NCI-H2227 treated with DMSO at 0.1 percent for 48 hours (cell line): ENCODE measurements around the gene TMEFF1.

Experiments
- DNase-seq: peaks from one replicate; lab custom pipeline; 2025; lab: John Stamatoyannopoulos, UW

TMEFF1 gene

GRCh38 chr9:100577776-100578448, 105.0 kb downstream of the TMEFF1 start, which contains the start of gene CAVIN4:
Gene CAVIN4, plus strand, starts transcription at chr9:100578079. Its CDS starts 65 bp downstream, at chr9:100578144.
- DNase-seq = no peak

GRCh38 chr9:100578610-100579009, 105.7 kb downstream of the TMEFF1 start:
- no peak for DNase-seq

GRCh38 chr9:100579665-100580064, 106.7 kb downstream of the TMEFF1 start:
- no peak for DNase-seq

GRCh38 chr9:100580257-100580656, 107.3 kb downstream of the TMEFF1 start:
- DNase-seq = no peak

GRCh38 chr9:100581081-100581480, 108.1 kb downstream of the TMEFF1 start:
- no peak for DNase-seq

GRCh38 chr9:100581661-100582060, 108.7 kb downstream of the TMEFF1 start:
- no peak for DNase-seq

GRCh38 chr9:100583014-100583802, 110.3 kb downstream of the TMEFF1 start:
- DNase-seq = no peak

- DNase-seq = no peak
These were observed 112.0 kb downstream of the TMEFF1 start for GRCh38 chr9:100584951-100585350.

GRCh38 chr9:100586093-100586492, 113.1 kb downstream of the TMEFF1 start:
- no peak for DNase-seq

GRCh38 chr9:100587375-100587774, 114.4 kb downstream of the TMEFF1 start:
- no peak for DNase-seq

- DNase-seq = peak; percentile 17
These were observed 116.6 kb downstream of the TMEFF1 start for GRCh38 chr9:100589582-100589981.

GRCh38 chr9:100590481-100590880, 117.5 kb downstream of the TMEFF1 start:
- DNase-seq = no peak

- DNase-seq = no peak
These were observed 118.2 kb downstream of the TMEFF1 start for GRCh38 chr9:100591139-100591538.

- no peak for DNase-seq
These were observed 118.9 kb downstream of the TMEFF1 start for GRCh38 chr9:100591639-100592412.

GRCh38 chr9:100595391-100596199, 122.6 kb downstream of the TMEFF1 start:
- DNase-seq = peak; percentile 15

GRCh38 chr9:100597236-100597635, 124.3 kb downstream of the TMEFF1 start:
- no peak for DNase-seq

- peak; percentile 89 for DNase-seq
These were observed 125.7 kb downstream of the TMEFF1 start for GRCh38 chr9:100598641-100599145.

- peak; percentile 41 for DNase-seq
These were observed 127.7 kb downstream of the TMEFF1 start for GRCh38 chr9:100600521-100601079.

- DNase-seq = peak; percentile 46
These were observed 128.3 kb downstream of the TMEFF1 start for GRCh38 chr9:100601216-100601615.

GRCh38 chr9:100602342-100602801, 129.4 kb downstream of the TMEFF1 start:
- DNase-seq = peak; percentile 56

GRCh38 chr9:100605405-100605804, 132.5 kb downstream of the TMEFF1 start:
- DNase-seq = no peak
